K562 (cell line): ENCODE measurements around the gene CUTA. TPM values are rescaled to one million over a fixed set of nuclear protein-coding genes. Genes with fewer than 3 reads are reported as not detected.
A peak's percentile ranks its signal among the peaks of the same experiment; 100 is the strongest.

ENCODE experiments used
- CBFA2T3 ChIP-seq: fragments of 450-650 bp; IDR thresholded peaks from 2 replicates; pipeline ENCODE4 v1.6.1; 2017
- CEBPB ChIP-seq: fragments of 450-650 bp; IDR thresholded peaks from 2 replicates; pipeline ENCODE4 v1.6.1; 2016; ENCODE audit warnings: missing genetic modification characterization, missing compliant biosample characterization
- ESRRA ChIP-seq: fragments of 450-650 bp; IDR thresholded peaks from 2 replicates; pipeline ENCODE4 v1.6.1; 2014; ENCODE audit warnings: low read depth, mild to moderate bottlenecking, moderate library complexity, borderline replicate concordance
- FOSL1 ChIP-seq: fragments of 200-800 bp; sonication (Bioruptor generic); conservative IDR thresholded peaks from 2 replicates; pipeline ENCODE4 v1.6.1; 2016; ENCODE audit warnings: missing genetic modification characterization, missing compliant biosample characterization
- HDAC2 ChIP-seq: fragments of 450-650 bp; IDR thresholded peaks from 2 replicates; pipeline ENCODE4 v1.6.1; 2016; ENCODE audit warnings: mild to moderate bottlenecking
- HMG20A ChIP-seq: fragments of 450-650 bp; formaldehyde crosslinking; conservative IDR thresholded peaks from 2 replicates; pipeline ENCODE4 v1.4.0; 2020; ENCODE audit warnings: mild to moderate bottlenecking, mixed read lengths
- MTA2 ChIP-seq: fragments of 450-650 bp; IDR thresholded peaks from 2 replicates; pipeline ENCODE4 v1.6.1; 2016; ENCODE audit warnings: low read depth
- NBN ChIP-seq: fragments of 450-650 bp; IDR thresholded peaks from 2 replicates; pipeline ENCODE4 v1.6.1; 2016; ENCODE audit warnings: low read depth, mild to moderate bottlenecking
- RCOR1 ChIP-seq, 2 experiments: IDR thresholded peaks; 2 replicates each; pipeline ENCODE4 v1.6.1; 2012; ENCODE audit warnings: low read depth in 2 of 2, low read length in 2 of 2, borderline replicate concordance in 1 of 2, improper control_type of control experiment in 1 of 2
- SMAD4 ChIP-seq: fragments of 250-450 bp; sonication (Bioruptor Pico); conservative IDR thresholded peaks from 2 replicates; pipeline ENCODE4 v1.8.0; 2021; ENCODE audit warnings: inconsistent platforms, mild to moderate bottlenecking, moderate library complexity
- SMARCE1 ChIP-seq: fragments of 450-650 bp; IDR thresholded peaks from 2 replicates; pipeline ENCODE4 v1.7.1; 2016; ENCODE audit warnings: mild to moderate bottlenecking
- SOX6 ChIP-seq: fragments of 450-650 bp; IDR thresholded peaks from 2 replicates; pipeline ENCODE4 v1.6.1; 2014; ENCODE audit warnings: mild to moderate bottlenecking
- TAL1 ChIP-seq: fragments of 450-650 bp; IDR thresholded peaks from 2 replicates; pipeline ENCODE4 v1.6.1; 2016; ENCODE audit warnings: mild to moderate bottlenecking
- TCF3 ChIP-seq: sonication (generic); formaldehyde crosslinking; IDR thresholded peaks from 2 replicates; pipeline ENCODE4 v1.4.0; 2020; ENCODE audit warnings: mild to moderate bottlenecking, missing genetic modification reagents
- TRIM28 ChIP-seq: fragments of 450-650 bp; IDR thresholded peaks from 2 replicates; pipeline ENCODE4 v1.6.1; 2017
- U2AF1 ChIP-seq: fragments of 200-400 bp; formaldehyde crosslinking; optimal IDR thresholded peaks from 2 replicates; pipeline ENCODE3; 2017; ENCODE audit warnings: mild to moderate bottlenecking, low read depth, low read length, moderate library complexity
- ZNF175 ChIP-seq: fragments of 200-800 bp; sonication (Bioruptor generic); IDR thresholded peaks from 2 replicates; pipeline ENCODE4 v1.6.1; 2016; ENCODE audit warnings: low read depth, mild to moderate bottlenecking, missing genetic modification characterization, missing compliant biosample characterization
- polyA plus RNA-seq, 8 experiments: library from polyadenylated mRNA; depleted of rRNA in 4 of 8; stranded (reverse) in 5 of 8; unstranded in 3 of 8; fragments of >200 nt; fragmentation: Nextera tagmentation in 2 of 8; fragmentation: Illumina TruSeq in 1 of 8; extraction: Ambion mirVana in 2 of 8; extraction: Trizol in 1 of 8; gene quantifications; 2 replicates each; pipeline versions ENCODE4 v1.2.1 to v1.2.3, GENCODE V29; 2011 to 2014; ENCODE audit warnings: inconsistent platforms in 1 of 8, missing spikeins in 1 of 8
- total RNA-seq, 7 experiments: library from RNA; depleted of rRNA in 6 of 7; stranded (reverse); fragments of >200 nt in 6 of 7; fragmentation: Illumina TruSeq in 2 of 7; extraction: Trizol in 2 of 7; gene quantifications; 2 replicates each; pipeline versions ENCODE4 v1.2.1 to v1.2.3, GENCODE V29; 2011 to 2021; ENCODE audit warnings: low replicate concordance in 1 of 7
- TF ChIP-seq, protein P1 (sequence below): fragments of 450-650 bp; IDR thresholded peaks from 2 replicates; pipeline ENCODE4 v1.6.1; 2018; ENCODE audit not compliant: partially characterized antibody
- TF ChIP-seq, protein P2 (sequence below): sonication (generic); IDR thresholded peaks from 2 replicates; pipeline ENCODE4 v1.6.1; 2016
- TF ChIP-seq, protein P3 (sequence below), 3 experiments: fragments of 200-800 bp in 1 of 3; fragments of 250-450 bp in 1 of 3; fragments of 450-650 bp in 1 of 3; sonication (Bioruptor Pico) in 1 of 3; sonication (Bioruptor generic) in 1 of 3; formaldehyde crosslinking in 1 of 3; IDR thresholded peaks; 2 replicates each; pipeline versions ENCODE4 v1.6.1 to v1.8.0; 2016 to 2022; ENCODE audit warnings: mild to moderate bottlenecking in 2 of 3, missing genetic modification characterization in 2 of 3, missing compliant biosample characterization in 1 of 3, moderate library complexity in 1 of 3

Gene CUTA
- total and polyA plus RNA-seq, 9 of the 15 experiments (the other 6 are each of a cell fraction or from before 2014, with no cell fraction given) = 166 to 682 (median 310) TPM

DNA sequence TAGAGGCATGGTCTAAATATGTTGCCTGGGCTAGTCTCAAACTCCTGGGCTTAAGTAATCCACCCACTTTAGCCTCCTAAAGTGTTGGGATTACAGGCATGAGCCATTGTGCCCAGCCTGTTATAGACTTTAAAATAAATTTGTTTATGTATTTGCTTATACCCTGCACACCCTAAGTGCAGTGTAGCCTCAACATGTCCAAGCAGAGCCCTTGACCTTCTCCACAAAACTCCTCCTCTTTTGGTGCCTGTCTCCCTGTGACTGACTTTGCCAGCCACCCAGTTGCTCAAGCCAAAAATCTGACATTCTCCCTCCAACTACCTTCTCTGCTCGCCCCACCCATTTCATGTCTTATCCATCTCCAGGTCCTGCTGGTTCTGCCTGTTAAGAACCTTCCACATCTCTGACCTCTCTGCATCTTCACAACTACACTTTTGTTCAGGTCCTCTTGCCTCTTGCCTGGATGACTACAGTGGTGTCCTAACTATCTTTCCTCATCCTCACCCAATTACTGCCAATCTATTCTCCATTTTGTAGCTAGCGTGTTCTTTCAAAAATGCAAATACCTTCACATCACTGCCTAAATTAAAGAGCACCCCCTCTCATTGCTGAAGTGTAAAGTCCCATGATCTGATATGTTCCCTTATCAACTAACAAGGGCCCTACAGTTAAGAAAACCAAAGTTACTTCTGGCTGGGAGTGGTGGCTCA lies 37.5 kb downstream of the CUTA start (continued):
- TF ChIP-seq ZNF175 (CRISPR knock-in tag) (no peak), SMARCE1 (peak; percentile 67; the same call in 1 of the 2 replicates), TCF3 (peak; percentile 56), TAL1 (peak; percentile 54), RCOR1 (IDR thresholded peaks at IDR 0.05; ENCODE audit: borderline replicate concordance in 1 of 2, low read depth in 2 of 2, low read length in 2 of 2) (peak in 1 of 2 experiments; percentile 32; a peak in 1 of 4 replicates), U2AF1 (no peak), HDAC2 (peak; percentile 89; the same call in 1 of the 2 replicates), SOX6 (peak; percentile 55), FOSL1 (0 out of 2 replicates have a peak, but pooled peaks have one; percentile 35), ESRRA (peak; percentile 53; the same call in 1 of the 2 replicates), CBFA2T3 (peak; percentile 74), MTA2 (0 out of 2 replicates have a peak, but pooled peaks have one; percentile 11), NBN (peak; percentile 68; the same call in 1 of the 2 replicates), SMAD4 (CRISPR knock-in tag) (no peak), TRIM28 (0 out of 2 replicates have a peak, but pooled peaks have one; percentile 36), CEBPB (tag) (peak; percentile 11; the same call in 1 of the 2 replicates), HMG20A (CRISPR knock-in tag) (peak; percentile 57; the same call in 1 of the 2 replicates)
- TF ChIP-seq, protein P1, sequence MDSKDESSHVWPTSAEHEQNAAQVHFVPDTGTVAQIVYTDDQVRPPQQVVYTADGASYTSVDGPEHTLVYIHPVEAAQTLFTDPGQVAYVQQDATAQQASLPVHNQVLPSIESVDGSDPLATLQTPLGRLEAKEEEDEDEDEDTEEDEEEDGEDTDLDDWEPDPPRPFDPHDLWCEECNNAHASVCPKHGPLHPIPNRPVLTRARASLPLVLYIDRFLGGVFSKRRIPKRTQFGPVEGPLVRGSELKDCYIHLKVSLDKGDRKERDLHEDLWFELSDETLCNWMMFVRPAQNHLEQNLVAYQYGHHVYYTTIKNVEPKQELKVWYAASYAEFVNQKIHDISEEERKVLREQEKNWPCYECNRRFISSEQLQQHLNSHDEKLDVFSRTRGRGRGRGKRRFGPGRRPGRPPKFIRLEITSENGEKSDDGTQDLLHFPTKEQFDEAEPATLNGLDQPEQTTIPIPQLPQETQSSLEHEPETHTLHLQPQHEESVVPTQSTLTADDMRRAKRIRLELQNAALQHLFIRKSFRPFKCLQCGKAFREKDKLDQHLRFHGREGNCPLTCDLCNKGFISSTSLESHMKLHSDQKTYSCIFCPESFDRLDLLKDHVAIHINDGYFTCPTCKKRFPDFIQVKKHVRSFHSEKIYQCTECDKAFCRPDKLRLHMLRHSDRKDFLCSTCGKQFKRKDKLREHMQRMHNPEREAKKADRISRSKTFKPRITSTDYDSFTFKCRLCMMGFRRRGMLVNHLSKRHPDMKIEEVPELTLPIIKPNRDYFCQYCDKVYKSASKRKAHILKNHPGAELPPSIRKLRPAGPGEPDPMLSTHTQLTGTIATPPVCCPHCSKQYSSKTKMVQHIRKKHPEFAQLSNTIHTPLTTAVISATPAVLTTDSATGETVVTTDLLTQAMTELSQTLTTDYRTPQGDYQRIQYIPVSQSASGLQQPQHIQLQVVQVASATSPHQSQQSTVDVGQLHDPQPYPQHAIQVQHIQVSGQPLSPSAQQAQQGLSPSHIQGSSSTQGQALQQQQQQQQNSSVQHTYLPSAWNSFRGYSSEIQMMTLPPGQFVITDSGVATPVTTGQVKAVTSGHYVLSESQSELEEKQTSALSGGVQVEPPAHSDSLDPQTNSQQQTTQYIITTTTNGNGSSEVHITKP = peak; percentile 96
- TF ChIP-seq, protein P2, sequence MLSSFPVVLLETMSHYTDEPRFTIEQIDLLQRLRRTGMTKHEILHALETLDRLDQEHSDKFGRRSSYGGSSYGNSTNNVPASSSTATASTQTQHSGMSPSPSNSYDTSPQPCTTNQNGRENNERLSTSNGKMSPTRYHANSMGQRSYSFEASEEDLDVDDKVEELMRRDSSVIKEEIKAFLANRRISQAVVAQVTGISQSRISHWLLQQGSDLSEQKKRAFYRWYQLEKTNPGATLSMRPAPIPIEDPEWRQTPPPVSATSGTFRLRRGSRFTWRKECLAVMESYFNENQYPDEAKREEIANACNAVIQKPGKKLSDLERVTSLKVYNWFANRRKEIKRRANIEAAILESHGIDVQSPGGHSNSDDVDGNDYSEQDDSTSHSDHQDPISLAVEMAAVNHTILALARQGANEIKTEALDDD = peak; percentile 67; the same call in 1 of the 2 replicates
- TF ChIP-seq, protein P3, sequence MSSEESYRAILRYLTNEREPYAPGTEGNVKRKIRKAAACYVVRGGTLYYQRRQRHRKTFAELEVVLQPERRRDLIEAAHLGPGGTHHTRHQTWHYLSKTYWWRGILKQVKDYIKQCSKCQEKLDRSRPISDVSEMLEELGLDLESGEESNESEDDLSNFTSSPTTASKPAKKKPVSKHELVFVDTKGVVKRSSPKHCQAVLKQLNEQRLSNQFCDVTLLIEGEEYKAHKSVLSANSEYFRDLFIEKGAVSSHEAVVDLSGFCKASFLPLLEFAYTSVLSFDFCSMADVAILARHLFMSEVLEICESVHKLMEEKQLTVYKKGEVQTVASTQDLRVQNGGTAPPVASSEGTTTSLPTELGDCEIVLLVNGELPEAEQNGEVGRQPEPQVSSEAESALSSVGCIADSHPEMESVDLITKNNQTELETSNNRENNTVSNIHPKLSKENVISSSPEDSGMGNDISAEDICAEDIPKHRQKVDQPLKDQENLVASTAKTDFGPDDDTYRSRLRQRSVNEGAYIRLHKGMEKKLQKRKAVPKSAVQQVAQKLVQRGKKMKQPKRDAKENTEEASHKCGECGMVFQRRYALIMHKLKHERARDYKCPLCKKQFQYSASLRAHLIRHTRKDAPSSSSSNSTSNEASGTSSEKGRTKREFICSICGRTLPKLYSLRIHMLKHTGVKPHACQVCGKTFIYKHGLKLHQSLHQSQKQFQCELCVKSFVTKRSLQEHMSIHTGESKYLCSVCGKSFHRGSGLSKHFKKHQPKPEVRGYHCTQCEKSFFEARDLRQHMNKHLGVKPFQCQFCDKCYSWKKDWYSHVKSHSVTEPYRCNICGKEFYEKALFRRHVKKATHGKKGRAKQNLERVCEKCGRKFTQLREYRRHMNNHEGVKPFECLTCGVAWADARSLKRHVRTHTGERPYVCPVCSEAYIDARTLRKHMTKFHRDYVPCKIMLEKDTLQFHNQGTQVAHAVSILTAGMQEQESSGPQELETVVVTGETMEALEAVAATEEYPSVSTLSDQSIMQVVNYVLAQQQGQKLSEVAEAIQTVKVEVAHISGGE (CRISPR knock-in tag; IDR thresholded peaks at IDR 0.05) = peak in 1 of 3 experiments; percentile 45; a peak in 1 of 6 replicates
